Hepatocyte (in vitro differentiated cells): ENCODE results near the gene KRT81. TPM values are rescaled to one million over a fixed set of nuclear protein-coding genes. Genes with fewer than 3 reads are reported as not detected.
"Not testable (repeated sequence)": the region's sequence is repeated elsewhere in the genome, so short reads cannot be mapped to it uniquely, and the experiment has no call there.

Experiments
- DNase-seq: peaks from one replicate; pipeline ENCODE4 v3.0.0-alpha.2; 2016; ENCODE audit warnings: low spot score
- H2AFZ ChIP-seq: fragments of 200-600 bp; sonication (generic); 2 replicates; pipeline ENCODE4 v1.6.0; 2016; ENCODE audit warnings: antibody characterized with exemption, mild to moderate bottlenecking
- H3K27ac ChIP-seq: fragments of 200-600 bp; sonication (generic); 2 replicates; pipeline ENCODE4 v1.5.1; 2016; ENCODE audit warnings: mild to moderate bottlenecking
- H3K27me3 ChIP-seq: fragments of 200-600 bp; sonication (generic); 2 replicates; pipeline ENCODE4 v1.6.1; 2016
- H3K36me3 ChIP-seq: fragments of 200-600 bp; sonication (generic); replicated peaks from 2 replicates; pipeline ENCODE4 v1.5.1; 2016; ENCODE audit warnings: low read depth; ENCODE audit not compliant: insufficient read depth
- H3K4me1 ChIP-seq: fragments of 200-600 bp; sonication (generic); 2 replicates; pipeline ENCODE4 v1.5.1; 2016; ENCODE audit warnings: mild to moderate bottlenecking, moderate library complexity; ENCODE audit not compliant: insufficient read depth
- H3K4me2 ChIP-seq: fragments of 200-600 bp; sonication (generic); 2 replicates; pipeline ENCODE4 v1.6.0; 2016
- H3K4me3 ChIP-seq: fragments of 200-600 bp; sonication (generic); 2 replicates; pipeline ENCODE4 v1.5.1; 2016; ENCODE audit warnings: mild to moderate bottlenecking
- H3K79me2 ChIP-seq: fragments of 200-600 bp; sonication (generic); 2 replicates; pipeline ENCODE4 v1.6.0; 2017; ENCODE audit warnings: mild to moderate bottlenecking
- H3K9me2 ChIP-seq: fragments of 200-600 bp; sonication (generic); replicated peaks from 2 replicates; pipeline ENCODE4 v1.6.0; 2017; ENCODE audit warnings: mild to moderate bottlenecking; ENCODE audit not compliant: insufficient read depth
- H3K9me3 ChIP-seq: fragments of 200-600 bp; sonication (generic); 2 replicates; pipeline ENCODE4 v1.5.1; 2016; ENCODE audit warnings: low read depth, mild to moderate bottlenecking
- H4K20me1 ChIP-seq: fragments of 200-600 bp; sonication (generic); 2 replicates; pipeline ENCODE4 v1.6.0; 2016; ENCODE audit warnings: mild to moderate bottlenecking; ENCODE audit not compliant: insufficient read depth, poor library complexity, severe bottlenecking
- CTCF ChIP-seq: fragments of 200-600 bp; sonication (generic); IDR thresholded peaks from 2 replicates; pipeline ENCODE4 v1.5.1; 2016; ENCODE audit warnings: antibody characterized with exemption, mild to moderate bottlenecking; ENCODE audit not compliant: poor library complexity
- EZH2 ChIP-seq: fragments of 200-600 bp; sonication (generic); IDR thresholded peaks from 2 replicates; pipeline ENCODE4 v1.6.1; 2016; ENCODE audit warnings: antibody characterized with exemption, mild to moderate bottlenecking, borderline replicate concordance
- EZH2phosphoT487 ChIP-seq: fragments of 200-600 bp; sonication (generic); IDR thresholded peaks from one replicate; pipeline ENCODE4 v1.6.1; 2018; ENCODE audit warnings: antibody characterized with exemption, mild to moderate bottlenecking, low read depth, moderate library complexity; ENCODE audit not compliant: unreplicated experiment, severe bottlenecking
- WGBS: methylation state at CpG from one replicate; pipeline ENCODE4 v1.1.6; 2016; ENCODE audit warnings: low lambda C conversion rate; ENCODE audit errors: missing lambda C conversion rate; 5-methylcytosine and 5-hydroxymethylcytosine counted together
- polyA plus RNA-seq: library from polyadenylated mRNA; unstranded; fragments of >200 nt; fragmentation: Nextera tagmentation; extraction: Ambion mirVana; gene quantifications from 2 replicates; pipeline ENCODE4 v1.2.1, GENCODE V29; 2016
- total RNA-seq: library from RNA; depleted of rRNA; stranded (reverse); fragments of >200 nt; gene quantifications from 2 replicates; pipeline ENCODE4 v1.2.3, GENCODE V29; 2014

KRT81 gene
- total and polyA plus RNA-seq, 2 experiments from 2014 or later, result not detected

- Histone ChIP-seq H4K20me1 (no peaks in the 10 kb centered on the region), H3K4me1 (no peaks in the 10 kb centered on the region), H3K4me3 (no peak overlapping the region), H3K9me3 (no peaks in the 10 kb centered on the region), H3K9me2 (no peaks in the 10 kb centered on the region), H3K79me2 (no peaks in the 10 kb centered on the region), H3K36me3 (no peaks in the 10 kb centered on the region), H2AFZ (no peak overlapping the region), H3K27ac (no peak overlapping the region), H3K27me3 (no peaks in the 10 kb centered on the region), H3K4me2 (no peak overlapping the region)
- TF ChIP-seq CTCF (no peak), EZH2phosphoT487 (no peak), EZH2 (no peak)
- WGBS, result 93% methylated on average over 11 of the region's 11 CpGs
- DNase-seq, result no peak
These were observed 25.4 kb upstream of the KRT81 start for GRCh38 chr12:52316701-52317100.

GRCh38 chr12:52316290-52316689, 25.0 kb upstream of the KRT81 start:
- Histone ChIP-seq H3K79me2 (no peaks in the 10 kb centered on the region), H3K36me3 (no peaks in the 10 kb centered on the region), H3K27me3 (no peaks in the 10 kb centered on the region), H3K4me2 (no peak overlapping the region), H3K9me3 (no peaks in the 10 kb centered on the region), H4K20me1 (no peaks in the 10 kb centered on the region), H2AFZ (no peak overlapping the region), H3K9me2 (no peaks in the 10 kb centered on the region), H3K27ac (no peak overlapping the region), H3K4me1 (no peaks in the 10 kb centered on the region), H3K4me3 (no peak overlapping the region)
- no peak for DNase-seq
- TF ChIP-seq EZH2phosphoT487, result no peak
- TF ChIP-seq EZH2, result no peak
- TF ChIP-seq CTCF, result no peak
- 96% methylated on average over 9 of the region's 9 CpGs for WGBS

- H3K4me3 ChIP-seq, DNase-seq, H3K4me1 ChIP-seq, H3K27ac ChIP-seq, H3K27me3 ChIP-seq, H2AFZ ChIP-seq, H3K9me3 ChIP-seq, H3K36me3 ChIP-seq, H3K9me2 ChIP-seq, H3K4me2 ChIP-seq, H3K79me2 ChIP-seq, H4K20me1 ChIP-seq: not testable (repeated sequence)
- peak; percentile 13 for TF ChIP-seq CTCF
- 49% methylated on average over 9 of the region's 9 CpGs for WGBS
These were observed 24.4 kb upstream of the KRT81 start for GRCh38 chr12:52315721-52316120.

- no peak overlapping the region for H3K27ac ChIP-seq
- H3K4me1 ChIP-seq, result no peaks in the 10 kb centered on the region
- H3K4me3 ChIP-seq, result no peak overlapping the region
- TF ChIP-seq CTCF (no peak), EZH2 (no peak), EZH2phosphoT487 (no peak)
- H3K79me2 ChIP-seq, result no peaks in the 10 kb centered on the region
- H4K20me1 ChIP-seq, result no peaks in the 10 kb centered on the region
- no peak overlapping the region for H3K4me2 ChIP-seq
- H3K36me3 ChIP-seq, result no peaks in the 10 kb centered on the region
- WGBS, result 85% methylated on average over 13 of the region's 13 CpGs
- no peaks in the 10 kb centered on the region for H3K9me3 ChIP-seq
- no peaks in the 10 kb centered on the region for H3K9me2 ChIP-seq
- no peak for DNase-seq
- peaks cover 7% of the 10 kb centered on the region for H3K27me3 ChIP-seq
- H2AFZ ChIP-seq, result no peak overlapping the region
These were observed 23.2 kb upstream of the KRT81 start for GRCh38 chr12:52314511-52314910.
